ENCODE data around the gene UST. TPM values are rescaled to one million over a fixed set of nuclear protein-coding genes. Genes with fewer than 3 reads are reported as not detected.
A peak's percentile ranks its signal among the peaks of the same experiment; 100 is the strongest.

UST gene
- total RNA-seq, 1 experiment from 2014 or later: 10.0 TPM

- POLR2A ChIA-PET: interaction anchor here (0.7 to 1.1 kb wide), 2 partner anchors 84 to 137 kb away, joined by 3 to 4 read pairs; no protein-coding TSS in a partner anchor
- no TSS peak for BruUV-seq (replicated peaks)
- Mint-ChIP-seq H3K36me3 (ENCODE audit: insufficient read depth, unreplicated experiment) (no peaks in the 10 kb centered on the region), H3K4me3 (ENCODE audit: unreplicated experiment) (no peak overlapping the region), H3K27ac (ENCODE audit: low read depth, unreplicated experiment) (no peak overlapping the region), H3K4me1 (ENCODE audit: insufficient read depth, unreplicated experiment) (peaks cover 33% of the 10 kb centered on the region), H3K27me3 (ENCODE audit: insufficient read depth, unreplicated experiment) (no peaks in the 10 kb centered on the region), H3K9me3 (ENCODE audit: unreplicated experiment) (no peaks in the 10 kb centered on the region)
- TF ChIP-seq CTCF (IDR thresholded peaks at IDR 0.05; ENCODE audit: unreplicated experiment): no peak
- CTCF ChIA-PET: no interaction called here
- intact Hi-C loops (cut with micrococcal nuclease): no loop called here
- DNase-seq (ENCODE audit: unreplicated experiment): no peak
Observed at GRCh38 chr6:148831064-148831463, 84.2 kb downstream of the UST start.

GRCh38 chr6:148831531-148831930, 84.7 kb downstream of the UST start:
- intact Hi-C loops (cut with micrococcal nuclease): no loop called here
- Mint-ChIP-seq H3K9me3 (ENCODE audit: unreplicated experiment) (no peaks in the 10 kb centered on the region), H3K4me3 (ENCODE audit: unreplicated experiment) (no peak overlapping the region), H3K27ac (ENCODE audit: low read depth, unreplicated experiment) (no peak overlapping the region), H3K36me3 (ENCODE audit: insufficient read depth, unreplicated experiment) (no peaks in the 10 kb centered on the region), H3K27me3 (ENCODE audit: insufficient read depth, unreplicated experiment) (no peaks in the 10 kb centered on the region), H3K4me1 (ENCODE audit: insufficient read depth, unreplicated experiment) (peaks cover 37% of the 10 kb centered on the region)
- no TSS peak for BruUV-seq (replicated peaks)
- peak; percentile 13 for DNase-seq (ENCODE audit: unreplicated experiment)
- ChIA-PET CTCF (no interaction called here), POLR2A (interaction anchor here (0.7 to 1.1 kb wide), 2 partner anchors 84 to 137 kb away, joined by 3 to 4 read pairs; no protein-coding TSS in a partner anchor)
- no peak for TF ChIP-seq CTCF (IDR thresholded peaks at IDR 0.05; ENCODE audit: unreplicated experiment)

- no TSS peak for BruUV-seq (replicated peaks)
- peak; percentile 80 for DNase-seq (ENCODE audit: unreplicated experiment)
- TF ChIP-seq CTCF (IDR thresholded peaks at IDR 0.05; ENCODE audit: unreplicated experiment): no peak
- H3K36me3 Mint-ChIP-seq (ENCODE audit: insufficient read depth, unreplicated experiment): no peaks in the 10 kb centered on the region
- intact Hi-C loops (cut with micrococcal nuclease): no loop called here
- no peaks in the 10 kb centered on the region for H3K27me3 Mint-ChIP-seq (ENCODE audit: insufficient read depth, unreplicated experiment)
- H3K9me3 Mint-ChIP-seq (ENCODE audit: unreplicated experiment): no peaks in the 10 kb centered on the region
- H3K4me3 Mint-ChIP-seq (ENCODE audit: unreplicated experiment): no peak overlapping the region
- ChIA-PET CTCF (interaction anchor here (1.3 kb wide), 1 partner anchor 12 kb away, joined by 5 read pairs; no protein-coding TSS in a partner anchor), POLR2A (interaction anchor here (1.1 to 1.5 kb wide), 2 partner anchors 13 to 22 kb away, joined by 3 to 6 read pairs; no protein-coding TSS in a partner anchor)
- H3K4me1 Mint-ChIP-seq (ENCODE audit: insufficient read depth, unreplicated experiment): peaks cover 21% of the 10 kb centered on the region
- no peak overlapping the region for H3K27ac Mint-ChIP-seq (ENCODE audit: low read depth, unreplicated experiment)
Observed at GRCh38 chr6:148835920-148836441, 89.2 kb downstream of the UST start.

GRCh38 chr6:148836751-148837150, 89.9 kb downstream of the UST start:
- intact Hi-C loops (cut with micrococcal nuclease): no loop called here

More at GRCh38 chr6:148836751-148837150, 89.9 kb downstream of the UST start:
- Mint-ChIP-seq H3K4me3 (ENCODE audit: unreplicated experiment) (no peak overlapping the region), H3K9me3 (ENCODE audit: unreplicated experiment) (no peaks in the 10 kb centered on the region), H3K27me3 (ENCODE audit: insufficient read depth, unreplicated experiment) (no peaks in the 10 kb centered on the region), H3K36me3 (ENCODE audit: insufficient read depth, unreplicated experiment) (no peaks in the 10 kb centered on the region), H3K27ac (ENCODE audit: low read depth, unreplicated experiment) (no peak overlapping the region), H3K4me1 (ENCODE audit: insufficient read depth, unreplicated experiment) (peaks cover 19% of the 10 kb centered on the region)
- no peak for TF ChIP-seq CTCF (IDR thresholded peaks at IDR 0.05; ENCODE audit: unreplicated experiment)
- ChIA-PET POLR2A (interaction anchor here (0.7 to 1.5 kb wide), 2 partner anchors 11 to 21 kb away, joined by 4 to 6 read pairs; no protein-coding TSS in a partner anchor), CTCF (interaction anchor here (0.7 to 1.1 kb wide), 2 partner anchors 95 to 616 kb away, joined by 3 to 4 read pairs; no protein-coding TSS in a partner anchor)
- DNase-seq (ENCODE audit: unreplicated experiment): no peak
- BruUV-seq (replicated peaks): no TSS peak

Data from MCF 10A (cell line).